PC-9 (cell line): ENCODE measurements around the gene SRSF12.

Experiments used
- EZH2 ChIP-seq: fragments of 200-600 bp; sonication (generic); IDR thresholded peaks from 2 replicates; pipeline ENCODE4 v1.8.0; 2017; ENCODE audit warnings: antibody characterized with exemption, low read depth
- TF ChIP-seq, protein P1 (sequence below): fragments of 200-600 bp; sonication (generic); conservative IDR thresholded peaks from 2 replicates; pipeline ENCODE4 v1.6.1; 2017; ENCODE audit warnings: mixed run types, antibody characterized with exemption, mild to moderate bottlenecking, moderate library complexity

DNA sequence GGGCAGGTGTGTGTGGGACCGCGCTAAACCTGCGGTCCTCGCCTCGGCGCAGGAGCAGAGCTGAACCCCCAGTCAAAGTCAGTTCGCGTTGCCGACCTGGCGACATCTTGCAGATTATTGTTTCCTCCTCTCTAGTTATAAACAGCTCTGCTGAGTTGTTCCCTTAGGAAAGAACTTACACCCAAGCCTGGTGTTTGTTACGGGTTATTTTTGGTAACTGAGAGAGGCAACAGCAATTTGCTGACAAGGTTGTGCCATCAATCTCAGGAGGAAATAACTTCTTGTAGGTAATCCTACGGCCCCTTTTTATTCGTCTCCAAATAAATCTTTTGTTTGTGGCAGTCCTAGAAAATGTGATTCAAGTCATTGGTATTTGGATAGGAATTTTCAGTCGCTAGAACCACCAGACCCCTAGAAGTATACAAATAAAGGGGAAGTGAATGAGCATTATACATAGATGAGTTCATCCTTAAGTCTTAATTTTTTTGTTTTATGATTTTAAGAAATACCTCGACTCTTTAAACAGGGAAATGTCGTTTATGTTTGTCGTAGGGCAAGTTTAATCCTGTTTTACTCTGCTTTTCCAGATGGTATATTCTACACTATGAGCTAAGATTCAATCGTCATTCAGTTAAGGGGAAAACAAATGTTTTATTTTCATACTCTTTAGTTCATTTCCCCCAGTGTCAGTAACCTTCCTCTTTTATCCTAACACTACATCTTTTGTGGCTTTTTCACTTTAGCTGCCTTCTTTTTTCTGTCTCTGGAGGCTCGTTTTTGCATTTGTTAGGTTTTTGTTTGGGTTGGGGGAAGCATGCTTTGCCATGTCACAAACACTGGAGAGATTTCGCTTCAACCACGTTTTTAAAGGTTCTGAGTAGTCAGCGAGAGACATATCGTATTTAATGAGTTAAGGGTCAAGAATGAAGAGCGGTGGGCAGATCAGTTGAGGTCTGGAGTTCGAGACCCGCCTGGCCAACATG, 29.1 kb upstream of the SRSF12 start:
- TF ChIP-seq, protein P1, sequence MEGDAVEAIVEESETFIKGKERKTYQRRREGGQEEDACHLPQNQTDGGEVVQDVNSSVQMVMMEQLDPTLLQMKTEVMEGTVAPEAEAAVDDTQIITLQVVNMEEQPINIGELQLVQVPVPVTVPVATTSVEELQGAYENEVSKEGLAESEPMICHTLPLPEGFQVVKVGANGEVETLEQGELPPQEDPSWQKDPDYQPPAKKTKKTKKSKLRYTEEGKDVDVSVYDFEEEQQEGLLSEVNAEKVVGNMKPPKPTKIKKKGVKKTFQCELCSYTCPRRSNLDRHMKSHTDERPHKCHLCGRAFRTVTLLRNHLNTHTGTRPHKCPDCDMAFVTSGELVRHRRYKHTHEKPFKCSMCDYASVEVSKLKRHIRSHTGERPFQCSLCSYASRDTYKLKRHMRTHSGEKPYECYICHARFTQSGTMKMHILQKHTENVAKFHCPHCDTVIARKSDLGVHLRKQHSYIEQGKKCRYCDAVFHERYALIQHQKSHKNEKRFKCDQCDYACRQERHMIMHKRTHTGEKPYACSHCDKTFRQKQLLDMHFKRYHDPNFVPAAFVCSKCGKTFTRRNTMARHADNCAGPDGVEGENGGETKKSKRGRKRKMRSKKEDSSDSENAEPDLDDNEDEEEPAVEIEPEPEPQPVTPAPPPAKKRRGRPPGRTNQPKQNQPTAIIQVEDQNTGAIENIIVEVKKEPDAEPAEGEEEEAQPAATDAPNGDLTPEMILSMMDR = no peak
- no peak for TF ChIP-seq EZH2
